Measurements from ENCODE around the gene SPEM2. TPM values are rescaled to one million over a fixed set of nuclear protein-coding genes. Genes with fewer than 3 reads are reported as not detected.

The SPEM2 gene
- total and polyA plus RNA-seq, 4 donors: not detected

Other genes starting within 250 kb of the SPEM2 start
Only the 30 nearest of the 39 such genes appear.
- gene GABARAP, start 183.2 kb upstream of the SPEM2 start, total RNA-seq: 100 to 1,000 TPM; 405 to 430 TPM
- gene GABARAP, start 183.2 kb upstream of the SPEM2 start, polyA plus RNA-seq: 100 to 1,000 TPM; 801 to 895 TPM
- 100 to 1,000 TPM in 1 of 2 donors, 10 to 100 TPM in 1; 92.9 to 105 TPM for gene CTDNEP1, start 173.9 kb upstream of the SPEM2 start, total RNA-seq
- gene CTDNEP1, start 173.9 kb upstream of the SPEM2 start, polyA plus RNA-seq: 100 to 1,000 TPM; 112 to 113 TPM
- gene ELP5, start 173.4 kb upstream of the SPEM2 start, total RNA-seq: 10 to 100 TPM; 26.6 to 31.0 TPM
- gene ELP5, start 173.4 kb upstream of the SPEM2 start, polyA plus RNA-seq: 10 to 100 TPM; 26.7 to 51.1 TPM
- 1 to 10 TPM; 3.3 to 9.9 TPM for gene CLDN7, start 163.1 kb upstream of the SPEM2 start, total RNA-seq
- 10 to 100 TPM in 1 of 2 donors, 1 to 10 TPM in 1; 1.1 to 37.6 TPM for gene CLDN7, start 163.1 kb upstream of the SPEM2 start, polyA plus RNA-seq
- gene SLC2A4, start 143.9 kb upstream of the SPEM2 start, total RNA-seq: 1 to 10 TPM; 2.5 to 3.9 TPM
- gene SLC2A4, start 143.9 kb upstream of the SPEM2 start, polyA plus RNA-seq: 1 to 10 TPM in 1 of 2 donors, under 1 TPM in 1; 0.63 to 1.6 TPM
- gene YBX2, start 131.0 kb upstream of the SPEM2 start, total RNA-seq: under 1 TPM; 0.10 to 0.60 TPM
- 1 to 10 TPM in 1 of 2 donors, not detected in 1; 5.6 TPM for gene YBX2, start 131.0 kb upstream of the SPEM2 start, polyA plus RNA-seq
- 100 to 1,000 TPM; 198 to 280 TPM for gene EIF5A, start 118.0 kb upstream of the SPEM2 start, total RNA-seq
- 100 to 1,000 TPM; 223 to 232 TPM for gene EIF5A, start 118.0 kb upstream of the SPEM2 start, polyA plus RNA-seq
- 10 to 100 TPM; 49.5 to 55.6 TPM for gene GPS2, start 110.3 kb upstream of the SPEM2 start, total RNA-seq
- gene GPS2, start 110.3 kb upstream of the SPEM2 start, polyA plus RNA-seq: 10 to 100 TPM; 55.0 to 99.1 TPM
- gene NEURL4, start 96.3 kb upstream of the SPEM2 start, total RNA-seq: 10 to 100 TPM; 24.5 to 36.7 TPM
- gene NEURL4, start 96.3 kb upstream of the SPEM2 start, polyA plus RNA-seq: 10 to 100 TPM in 1 of 2 donors, 1 to 10 TPM in 1; 7.3 to 52.8 TPM
- 10 to 100 TPM; 18.6 to 21.8 TPM for gene ACAP1, start 89.1 kb upstream of the SPEM2 start, total RNA-seq
- gene ACAP1, start 89.1 kb upstream of the SPEM2 start, polyA plus RNA-seq: 10 to 100 TPM in 1 of 2 donors, 1 to 10 TPM in 1; 6.5 to 10.8 TPM
- gene KCTD11, start 73.5 kb upstream of the SPEM2 start, total RNA-seq: 10 to 100 TPM; 12.4 to 15.8 TPM
- gene KCTD11, start 73.5 kb upstream of the SPEM2 start, polyA plus RNA-seq: 10 to 100 TPM; 11.0 to 11.4 TPM
- not detected for gene TMEM95, start 70.5 kb upstream of the SPEM2 start, total RNA-seq
- gene TMEM95, start 70.5 kb upstream of the SPEM2 start, polyA plus RNA-seq: not detected
- 1 to 10 TPM; 2.4 to 6.6 TPM for gene TNK1, start 44.5 kb upstream of the SPEM2 start, total RNA-seq
- 1 to 10 TPM; 1.9 to 3.1 TPM for gene TNK1, start 44.5 kb upstream of the SPEM2 start, polyA plus RNA-seq
- gene PLSCR3, start 31.1 kb upstream of the SPEM2 start, total RNA-seq: 10 to 100 TPM; 41.2 to 43.1 TPM
- 10 to 100 TPM; 20.5 to 70.8 TPM for gene PLSCR3, start 31.1 kb upstream of the SPEM2 start, polyA plus RNA-seq
- gene TMEM256, start 21.5 kb upstream of the SPEM2 start, total RNA-seq: 10 to 100 TPM; 35.0 to 40.1 TPM
- 100 to 1,000 TPM; 134 to 224 TPM for gene TMEM256, start 21.5 kb upstream of the SPEM2 start, polyA plus RNA-seq
- 10 to 100 TPM; 32.9 to 49.9 TPM for gene NLGN2, start 17.8 kb upstream of the SPEM2 start, total RNA-seq
- 10 to 100 TPM in 1 of 2 donors, 1 to 10 TPM in 1; 2.4 to 28.8 TPM for gene NLGN2, start 17.8 kb upstream of the SPEM2 start, polyA plus RNA-seq
- gene SPEM1, start 5.3 kb upstream of the SPEM2 start, total RNA-seq: not detected
- not detected for gene SPEM1, start 5.3 kb upstream of the SPEM2 start, polyA plus RNA-seq
- not detected for gene SPEM3, start 3.2 kb downstream of the SPEM2 start, total RNA-seq
- not detected for gene SPEM3, start 3.2 kb downstream of the SPEM2 start, polyA plus RNA-seq
- 1 to 10 TPM; 3.6 to 5.1 TPM for gene TMEM102, start 9.8 kb downstream of the SPEM2 start, total RNA-seq
- gene TMEM102, start 9.8 kb downstream of the SPEM2 start, polyA plus RNA-seq: 1 to 10 TPM; 1.8 to 2.7 TPM
- 1 to 10 TPM; 1.2 to 8.0 TPM for gene FGF11, start 13.9 kb downstream of the SPEM2 start, total RNA-seq
- under 1 TPM in 1 of 2 donors, not detected in 1; 0.54 TPM for gene FGF11, start 13.9 kb downstream of the SPEM2 start, polyA plus RNA-seq
- gene CHRNB1, start 19.4 kb downstream of the SPEM2 start, total RNA-seq: 1 to 10 TPM; 6.2 to 8.8 TPM
- gene CHRNB1, start 19.4 kb downstream of the SPEM2 start, polyA plus RNA-seq: 10 to 100 TPM; 11.6 to 18.3 TPM
- 10 to 100 TPM; 67.2 to 81.9 TPM for gene ZBTB4, start 54.0 kb downstream of the SPEM2 start, total RNA-seq
- gene ZBTB4, start 54.0 kb downstream of the SPEM2 start, polyA plus RNA-seq: 10 to 100 TPM; 20.0 to 35.9 TPM
- gene SLC35G6, start 55.8 kb downstream of the SPEM2 start, total RNA-seq: not detected
- gene SLC35G6, start 55.8 kb downstream of the SPEM2 start, polyA plus RNA-seq: not detected
- gene POLR2A, start 58.8 kb downstream of the SPEM2 start, total RNA-seq: 100 to 1,000 TPM in 1 of 2 donors, 10 to 100 TPM in 1; 93.8 to 116 TPM
- gene POLR2A, start 58.8 kb downstream of the SPEM2 start, polyA plus RNA-seq: 10 to 100 TPM; 13.4 to 27.9 TPM
- 10 to 100 TPM; 61.4 to 84.5 TPM for gene TNFSF12, start 123.4 kb downstream of the SPEM2 start, total RNA-seq
- gene TNFSF12, start 123.4 kb downstream of the SPEM2 start, polyA plus RNA-seq: 100 to 1,000 TPM; 135 to 148 TPM
- gene TNFSF13, start 133.1 kb downstream of the SPEM2 start, total RNA-seq: 10 to 100 TPM; 17.7 to 28.6 TPM
- gene TNFSF13, start 133.1 kb downstream of the SPEM2 start, polyA plus RNA-seq: 10 to 100 TPM; 25.7 to 26.4 TPM
- gene SENP3, start 136.3 kb downstream of the SPEM2 start, total RNA-seq: 10 to 100 TPM; 36.2 to 38.3 TPM
- gene SENP3, start 136.3 kb downstream of the SPEM2 start, polyA plus RNA-seq: 10 to 100 TPM; 48.4 to 75.1 TPM
- 100 to 1,000 TPM; 111 to 112 TPM for gene CD68, start 154.0 kb downstream of the SPEM2 start, total RNA-seq
- 100 to 1,000 TPM in 1 of 2 donors, 10 to 100 TPM in 1; 55.3 to 111 TPM for gene CD68, start 154.0 kb downstream of the SPEM2 start, polyA plus RNA-seq
- 10 to 100 TPM; 21.4 to 24.7 TPM for gene MPDU1, start 158.2 kb downstream of the SPEM2 start, total RNA-seq
- 10 to 100 TPM; 12.0 to 20.8 TPM for gene MPDU1, start 158.2 kb downstream of the SPEM2 start, polyA plus RNA-seq
- 1 to 10 TPM; 1.1 to 2.4 TPM for gene SOX15, start 164.5 kb downstream of the SPEM2 start, total RNA-seq
- 1 to 10 TPM in 1 of 2 donors, under 1 TPM in 1; 0.50 to 2.8 TPM for gene SOX15, start 164.5 kb downstream of the SPEM2 start, polyA plus RNA-seq

Measured in aorta (tissue), 4 donors.